Panc1 (cell line): ENCODE measurements around the gene SLC4A4. TPM values are rescaled to one million over a fixed set of nuclear protein-coding genes. Genes with fewer than 3 reads are reported as not detected.

Experiments used
- ATAC-seq: fragments of 200-7000 bp; cut with Tn5 transposase; 2 replicates; pipeline ENCODE4 v1.9.1; 2020; ENCODE audit warnings: mild to moderate bottlenecking, moderate library complexity
- BruUV-seq: library from RNA; stranded (reverse); fragments of 400-500 nt; replicated peaks from 2 replicates; lab custom pipeline; 2021; lab: Mats Ljungman, UMichigan
- CTCF ChIA-PET: fragments of 300-600 bp; sonication (Branson Sonifier 250); formaldehyde crosslinking; loops from one replicate; lab custom pipeline; 2022; ENCODE audit warnings: antibody characterized with exemption; lab: Charles Lee
- POLR2A ChIA-PET: fragments of 300-600 bp; sonication (Branson Sonifier 250); formaldehyde crosslinking; loops from one replicate; lab custom pipeline; 2022; ENCODE audit warnings: antibody characterized with exemption; lab: Charles Lee
- DNase-seq: peaks from one replicate; pipeline ENCODE4 v3.0.0-alpha.2; 2010; ENCODE audit warnings: low read depth, low spot score
- H3K27ac ChIP-seq: 2 replicates; pipeline ENCODE4 v1.5.1; 2011; ENCODE audit warnings: mild to moderate bottlenecking, low read length, inconsistent platforms
- H3K27me3 ChIP-seq: fragments of 200-500 bp; sonication (Bioruptor generic); 2 replicates; pipeline ENCODE4 v1.6.0; 2014; ENCODE audit warnings: low read length, inconsistent platforms; ENCODE audit not compliant: control insufficient read depth, insufficient read depth
- H3K36me3 ChIP-seq: fragments of 200-500 bp; sonication (Bioruptor generic); 2 replicates; pipeline ENCODE4 v1.5.1; 2014; ENCODE audit warnings: inconsistent platforms, mild to moderate bottlenecking, low read length, moderate library complexity; ENCODE audit not compliant: control insufficient read depth, insufficient read depth
- H3K4me1 ChIP-seq: 2 replicates; pipeline ENCODE4 v1.5.1; 2011; ENCODE audit warnings: inconsistent platforms, mild to moderate bottlenecking, low read length, moderate library complexity; ENCODE audit not compliant: control insufficient read depth, insufficient read depth
- H3K4me3 ChIP-seq, 2 experiments: 2 replicates each; pipeline ENCODE4 v1.5.1; 2011 to 2012; ENCODE audit warnings: low read depth in 2 of 2, low read length in 2 of 2, mild to moderate bottlenecking in 2 of 2, inconsistent platforms in 1 of 2, moderate library complexity in 1 of 2
- H3K9me3 ChIP-seq: fragments of 200-500 bp; sonication (Bioruptor generic); 2 replicates; pipeline ENCODE4 v1.5.1; 2014; ENCODE audit warnings: low read depth, mild to moderate bottlenecking, inconsistent platforms, low read length, moderate library complexity; ENCODE audit not compliant: control insufficient read depth, insufficient read depth
- CTCF ChIP-seq: fragments of 450-650 bp; IDR thresholded peaks from 2 replicates; pipeline ENCODE4 v1.5.1; 2017; ENCODE audit warnings: mild to moderate bottlenecking
- POLR2AphosphoS5 ChIP-seq: IDR thresholded peaks from 2 replicates; pipeline ENCODE4 v1.6.1; 2012; ENCODE audit warnings: mild to moderate bottlenecking, low read depth, low read length, moderate library complexity
- REST ChIP-seq, 2 experiments: IDR thresholded peaks; 2 replicates each; pipeline ENCODE4 v1.6.1; 2011 to 2012; ENCODE audit warnings: low read depth in 2 of 2, control low read depth in 1 of 2, low read length in 1 of 2, mild to moderate bottlenecking in 1 of 2, moderate library complexity in 1 of 2; ENCODE audit not compliant: insufficient read depth in 1 of 2
- SIN3A ChIP-seq: IDR thresholded peaks from 2 replicates; pipeline ENCODE4 v1.6.1; 2012; ENCODE audit warnings: low read depth, mild to moderate bottlenecking, low read length, moderate library complexity, borderline replicate concordance; ENCODE audit not compliant: insufficient read depth
- TCF7L2 ChIP-seq: IDR thresholded peaks from 2 replicates; pipeline ENCODE4 v1.6.1; 2011; ENCODE audit warnings: mild to moderate bottlenecking, low read depth, low read length, inconsistent platforms
- in situ Hi-C: cut with HindIII; loops from 2 replicates; pipeline ENCODE4 v1.10.0; 2016; ENCODE audit warnings: low sequenced_read_pairs, low pct_unique_long_range_greater_than_20kb
- intact Hi-C: fragments of 100-400 bp; cut with micrococcal nuclease; formaldehyde crosslinking; loops from one replicate; pipeline ENCODE4 v1.10.0; 2022; ENCODE audit not compliant: unreplicated experiment
- total RNA-seq: library from RNA; stranded (reverse); gene quantifications from one replicate; pipeline ENCODE4 v1.2.1, GENCODE V29; 2021; ENCODE audit not compliant: unreplicated experiment

The SLC4A4 gene
- total RNA-seq, 1 experiment from 2014 or later, result 0.26 TPM

DNA sequence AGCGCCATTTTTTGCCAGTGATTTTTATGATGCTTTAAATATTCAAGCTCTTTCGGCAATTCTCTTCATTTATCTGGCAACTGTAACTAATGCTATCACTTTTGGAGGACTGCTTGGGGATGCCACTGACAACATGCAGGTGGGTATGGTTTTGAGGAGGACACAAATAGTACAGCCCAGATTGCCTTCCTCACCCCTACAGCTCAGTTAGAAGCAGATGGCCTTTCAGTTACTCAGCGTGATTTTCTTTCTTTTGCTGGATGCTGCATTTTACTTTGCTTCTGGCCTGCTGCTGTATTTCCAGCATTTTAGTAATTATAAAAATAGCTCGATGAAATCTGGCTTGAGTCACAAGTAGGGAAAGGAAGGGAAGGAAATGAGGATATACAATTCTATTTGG, 114.7 kb downstream of the SLC4A4 start:
- no TSS peak for BruUV-seq
- H3K36me3 ChIP-seq, result no peaks in the 10 kb centered on the region
- CTCF ChIA-PET, result interaction anchor here (0.6 kb wide), 1 partner anchor 11 kb away, joined by 6 read pairs; no protein-coding TSS in a partner anchor
- no peak for ATAC-seq
- intact Hi-C loops (loop anchor here (10.0 kb wide), 1 partner anchor 59 kb away; no protein-coding TSS in a partner anchor), in situ Hi-C loops (no loop called here)
- POLR2A ChIA-PET, result no interaction called here
- no peaks in the 10 kb centered on the region for H3K27me3 ChIP-seq
- no peaks in the 10 kb centered on the region for H3K9me3 ChIP-seq
- H3K4me1 ChIP-seq, result no peaks in the 10 kb centered on the region
- H3K4me3 ChIP-seq, result no peak overlapping the region
- DNase-seq, result no peak
- no peak overlapping the region for H3K27ac ChIP-seq
- TF ChIP-seq TCF7L2, result no peak
- no peak for TF ChIP-seq REST (IDR thresholded peaks at IDR 0.05; ENCODE audit: insufficient read depth in 1 of 2, low read depth in 2 of 2, low read length in 1 of 2)
- no peak for TF ChIP-seq POLR2AphosphoS5
- no peak for TF ChIP-seq CTCF
- TF ChIP-seq SIN3A, result no peak

- DNase-seq (peak; percentile 1), ATAC-seq (no peak)
- no peaks in the 10 kb centered on the region for H3K36me3 ChIP-seq
- CTCF ChIA-PET, result no interaction called here
- no peaks in the 10 kb centered on the region for H3K27me3 ChIP-seq
- POLR2A ChIA-PET, result no interaction called here
- intact Hi-C loops, result loop anchor here (10.0 kb wide), 1 partner anchor 62 kb away; no protein-coding TSS in a partner anchor
- no peaks in the 10 kb centered on the region for H3K9me3 ChIP-seq
- no peak for TF ChIP-seq REST (IDR thresholded peaks at IDR 0.05; ENCODE audit: insufficient read depth in 1 of 2, low read depth in 2 of 2, low read length in 1 of 2)
- no peak for TF ChIP-seq POLR2AphosphoS5
- TF ChIP-seq SIN3A, result no peak
- TF ChIP-seq TCF7L2, result no peak
- TF ChIP-seq CTCF, result no peak
- H3K27ac ChIP-seq, result no peak overlapping the region
- H3K4me3 ChIP-seq, result no peak overlapping the region
- no TSS peak for BruUV-seq
- H3K4me1 ChIP-seq, result no peaks in the 10 kb centered on the region
- in situ Hi-C loops, result no loop called here
Observed at GRCh38 chr4:71456841-71457240, 118.0 kb downstream of the SLC4A4 start.
